Measurements from ENCODE around the gene LRRC42.

LRRC42 gene

GRCh38 chr1:53946252-53947171, at the start of gene LRRC42:
LRRC42 (plus strand) TSS chr1:53946350; CDS start chr1:53952000, 5,650 bp downstream.
- DNase-seq (ENCODE audit: low read depth, low spot score), result no peak

GRCh38 chr1:53896635-53897229, 49.4 kb upstream of the LRRC42 start:
- no peak for DNase-seq (ENCODE audit: low read depth, low spot score)

GRCh38 chr1:53899206-53899628, 46.9 kb upstream of the LRRC42 start:
- no peak for DNase-seq (ENCODE audit: low read depth, low spot score)

- no peak for DNase-seq (ENCODE audit: low read depth, low spot score)
Observed at GRCh38 chr1:53899708-53900107, 46.4 kb upstream of the LRRC42 start.

- no peak for DNase-seq (ENCODE audit: low read depth, low spot score)
Observed at GRCh38 chr1:53902235-53903138, 43.7 kb upstream of the LRRC42 start.

- no peak for DNase-seq (ENCODE audit: low read depth, low spot score)
Observed at GRCh38 chr1:53905509-53905908, 40.6 kb upstream of the LRRC42 start.

GRCh38 chr1:53906121-53906520, 40.0 kb upstream of the LRRC42 start:
- no peak for DNase-seq (ENCODE audit: low read depth, low spot score)

GRCh38 chr1:53909946-53910345, 36.2 kb upstream of the LRRC42 start:
- DNase-seq (ENCODE audit: low read depth, low spot score), result no peak

GRCh38 chr1:53911442-53911841, 34.7 kb upstream of the LRRC42 start:
- no peak for DNase-seq (ENCODE audit: low read depth, low spot score)

GRCh38 chr1:53913352-53914033, 32.7 kb upstream of the LRRC42 start:
- no peak for DNase-seq (ENCODE audit: low read depth, low spot score)

- DNase-seq (ENCODE audit: low read depth, low spot score), result no peak
Observed at GRCh38 chr1:53918343-53918742, 27.8 kb upstream of the LRRC42 start.

GRCh38 chr1:53919675-53920066, 26.5 kb upstream of the LRRC42 start:
- DNase-seq (ENCODE audit: low read depth, low spot score), result no peak

- no peak for DNase-seq (ENCODE audit: low read depth, low spot score)
Observed at GRCh38 chr1:53927376-53927881, 18.7 kb upstream of the LRRC42 start.

GRCh38 chr1:53929246-53929960, 16.7 kb upstream of the LRRC42 start:
- no peak for DNase-seq (ENCODE audit: low read depth, low spot score)

GRCh38 chr1:53930932-53931331, 15.2 kb upstream of the LRRC42 start:
- no peak for DNase-seq (ENCODE audit: low read depth, low spot score)

GRCh38 chr1:53931523-53931922, 14.6 kb upstream of the LRRC42 start:
- no peak for DNase-seq (ENCODE audit: low read depth, low spot score)

- no peak for DNase-seq (ENCODE audit: low read depth, low spot score)
Observed at GRCh38 chr1:53934170-53934765, 11.9 kb upstream of the LRRC42 start.

GRCh38 chr1:53936430-53936829, 9.7 kb upstream of the LRRC42 start:
- no peak for DNase-seq (ENCODE audit: low read depth, low spot score)

GRCh38 chr1:53938136-53938830, 7.9 kb upstream of the LRRC42 start:
- DNase-seq (ENCODE audit: low read depth, low spot score), result no peak
